ENCODE data around the gene MAEA.

Gene MAEA

GRCh38 chr4:1381944-1382541, 92.4 kb downstream of the MAEA start:
- H3K9ac ChIP-seq (ENCODE audit: low read length) = no peak overlapping the region
- no peaks in the 10 kb centered on the region for H4K20me1 ChIP-seq (ENCODE audit: insufficient read depth, low read length)
- no peaks in the 10 kb centered on the region for H3K36me3 ChIP-seq (ENCODE audit: insufficient read depth, low read length)

GRCh38 chr4:1382776-1383727, 93.4 kb downstream of the MAEA start:
- Histone ChIP-seq H3K36me3 (ENCODE audit: insufficient read depth, low read length) (no peaks in the 10 kb centered on the region), H3K4me2 (ENCODE audit: low read length) (no peak overlapping the region), H4K20me1 (ENCODE audit: insufficient read depth, low read length) (no peaks in the 10 kb centered on the region), H3K9me2 (ENCODE audit: low read depth, low read length) (no peaks in the 10 kb centered on the region), H3K9ac (ENCODE audit: low read length) (no peak overlapping the region), H3K9me3 (ENCODE audit: low read length) (no peaks in the 10 kb centered on the region), H3K4me1 (ENCODE audit: insufficient read depth, low read length, severe bottlenecking) (no peaks in the 10 kb centered on the region), H3K27ac (ENCODE audit: low read depth, low read length, poor library complexity, severe bottlenecking) (no peak overlapping the region), H3K27me3 (ENCODE audit: insufficient read depth, low read length) (no peaks in the 10 kb centered on the region), H3K79me2 (ENCODE audit: insufficient read depth, low read length) (no peaks in the 10 kb centered on the region), H3K4me3 (ENCODE audit: low read depth, low read length, poor library complexity, severe bottlenecking) (no peak overlapping the region), H3F3A (ENCODE audit: insufficient read depth, low read length) (no peaks in the 10 kb centered on the region), H2AFZ (ENCODE audit: low read length) (no peak overlapping the region)
- no peak for TF ChIP-seq EZH2 (IDR thresholded peaks at IDR 0.05; ENCODE audit: borderline replicate concordance, low read length)
- TF ChIP-seq, protein P1, sequence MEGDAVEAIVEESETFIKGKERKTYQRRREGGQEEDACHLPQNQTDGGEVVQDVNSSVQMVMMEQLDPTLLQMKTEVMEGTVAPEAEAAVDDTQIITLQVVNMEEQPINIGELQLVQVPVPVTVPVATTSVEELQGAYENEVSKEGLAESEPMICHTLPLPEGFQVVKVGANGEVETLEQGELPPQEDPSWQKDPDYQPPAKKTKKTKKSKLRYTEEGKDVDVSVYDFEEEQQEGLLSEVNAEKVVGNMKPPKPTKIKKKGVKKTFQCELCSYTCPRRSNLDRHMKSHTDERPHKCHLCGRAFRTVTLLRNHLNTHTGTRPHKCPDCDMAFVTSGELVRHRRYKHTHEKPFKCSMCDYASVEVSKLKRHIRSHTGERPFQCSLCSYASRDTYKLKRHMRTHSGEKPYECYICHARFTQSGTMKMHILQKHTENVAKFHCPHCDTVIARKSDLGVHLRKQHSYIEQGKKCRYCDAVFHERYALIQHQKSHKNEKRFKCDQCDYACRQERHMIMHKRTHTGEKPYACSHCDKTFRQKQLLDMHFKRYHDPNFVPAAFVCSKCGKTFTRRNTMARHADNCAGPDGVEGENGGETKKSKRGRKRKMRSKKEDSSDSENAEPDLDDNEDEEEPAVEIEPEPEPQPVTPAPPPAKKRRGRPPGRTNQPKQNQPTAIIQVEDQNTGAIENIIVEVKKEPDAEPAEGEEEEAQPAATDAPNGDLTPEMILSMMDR (IDR thresholded peaks at IDR 0.05; ENCODE audit: low read length) = no peak

More at GRCh38 chr4:1381944-1382541, 92.4 kb downstream of the MAEA start:
- Histone ChIP-seq H3K27me3 (ENCODE audit: insufficient read depth, low read length) (no peaks in the 10 kb centered on the region), H3K9me2 (ENCODE audit: low read depth, low read length) (no peaks in the 10 kb centered on the region), H3F3A (ENCODE audit: insufficient read depth, low read length) (no peaks in the 10 kb centered on the region), H3K79me2 (ENCODE audit: insufficient read depth, low read length) (no peaks in the 10 kb centered on the region), H3K4me3 (ENCODE audit: low read depth, low read length, poor library complexity, severe bottlenecking) (no peak overlapping the region), H3K27ac (ENCODE audit: low read depth, low read length, poor library complexity, severe bottlenecking) (no peak overlapping the region), H3K4me2 (ENCODE audit: low read length) (no peak overlapping the region), H2AFZ (ENCODE audit: low read length) (no peak overlapping the region), H3K4me1 (ENCODE audit: insufficient read depth, low read length, severe bottlenecking) (no peaks in the 10 kb centered on the region), H3K9me3 (ENCODE audit: low read length) (no peaks in the 10 kb centered on the region)
- no peak for TF ChIP-seq EZH2 (IDR thresholded peaks at IDR 0.05; ENCODE audit: borderline replicate concordance, low read length)
- TF ChIP-seq, protein P1 (IDR thresholded peaks at IDR 0.05; ENCODE audit: low read length) = no peak

GRCh38 chr4:1383728-1384591, 94.3 kb downstream of the MAEA start:
- H3K27ac ChIP-seq (ENCODE audit: low read depth, low read length, poor library complexity, severe bottlenecking) = no peak overlapping the region
- TF ChIP-seq EZH2 (IDR thresholded peaks at IDR 0.05; ENCODE audit: borderline replicate concordance, low read length) = no peak
- TF ChIP-seq, protein P1 (IDR thresholded peaks at IDR 0.05; ENCODE audit: low read length) = no peak
- no peak overlapping the region for H3K4me2 ChIP-seq (ENCODE audit: low read length)
- H3K9me2 ChIP-seq (ENCODE audit: low read depth, low read length) = no peaks in the 10 kb centered on the region
- H3K9ac ChIP-seq (ENCODE audit: low read length) = no peak overlapping the region
- H3K27me3 ChIP-seq (ENCODE audit: insufficient read depth, low read length) = no peaks in the 10 kb centered on the region
- H4K20me1 ChIP-seq (ENCODE audit: insufficient read depth, low read length) = no peaks in the 10 kb centered on the region
- no peaks in the 10 kb centered on the region for H3K4me1 ChIP-seq (ENCODE audit: insufficient read depth, low read length, severe bottlenecking)
- H3F3A ChIP-seq (ENCODE audit: insufficient read depth, low read length) = no peaks in the 10 kb centered on the region
- H3K4me3 ChIP-seq (ENCODE audit: low read depth, low read length, poor library complexity, severe bottlenecking) = no peak overlapping the region
- H3K36me3 ChIP-seq (ENCODE audit: insufficient read depth, low read length) = no peaks in the 10 kb centered on the region
- no peaks in the 10 kb centered on the region for H3K9me3 ChIP-seq (ENCODE audit: low read length)
- H3K79me2 ChIP-seq (ENCODE audit: insufficient read depth, low read length) = no peaks in the 10 kb centered on the region
- no peak overlapping the region for H2AFZ ChIP-seq (ENCODE audit: low read length)

Data from OCI-LY1 (cell line).